ENCODE data around the gene DNTT. TPM values are rescaled to one million over a fixed set of nuclear protein-coding genes. Genes with fewer than 3 reads are reported as not detected.

Gene DNTT
- total RNA-seq, 3 donors from 2014 or later = not detected

- H3K27ac ChIP-seq = no peak overlapping the region
- no peaks in the 10 kb centered on the region for H3K36me3 ChIP-seq
- H3K27me3 ChIP-seq = peaks cover 0 to 12% of the 10 kb centered on the region in 2 donors
- intact Hi-C loops (cut with DNase I; ENCODE audit: low total_unique reads) = no loop called here
- DNase-seq (ENCODE audit: low spot score in 2 of 2) = no peak
- no peak for TF ChIP-seq POLR2A (IDR thresholded peaks at IDR 0.05)
- no peak for TF ChIP-seq CTCF (IDR thresholded peaks at IDR 0.05)
- no peak for TF ChIP-seq POLR2AphosphoS5 (IDR thresholded peaks at IDR 0.05)
- no peaks in the 10 kb centered on the region for H3K4me1 ChIP-seq
- H3K4me3 ChIP-seq = no peak overlapping the region
- no peaks in the 10 kb centered on the region for H3K9me3 ChIP-seq
Measured at GRCh38 chr10:96322275-96322674, 18.0 kb downstream of the DNTT start.

- no peak for TF ChIP-seq POLR2A (IDR thresholded peaks at IDR 0.05)
- TF ChIP-seq CTCF (IDR thresholded peaks at IDR 0.05) = no peak
- no peak for TF ChIP-seq POLR2AphosphoS5 (IDR thresholded peaks at IDR 0.05)
- no peak for DNase-seq (ENCODE audit: low spot score in 2 of 2)
- H3K27me3 ChIP-seq = peaks cover 0 to 21% of the 10 kb centered on the region in 2 donors
- H3K4me1 ChIP-seq = no peaks in the 10 kb centered on the region
- H3K27ac ChIP-seq = no peak overlapping the region
- H3K4me3 ChIP-seq = no peak overlapping the region
- intact Hi-C loops (cut with DNase I; ENCODE audit: low total_unique reads) = no loop called here
- H3K9me3 ChIP-seq = no peaks in the 10 kb centered on the region
- H3K36me3 ChIP-seq = no peaks in the 10 kb centered on the region
Measured at GRCh38 chr10:96324447-96324846, 20.2 kb downstream of the DNTT start.

GRCh38 chr10:96325719-96326373 lies 21.6 kb downstream of the DNTT start:
- Histone ChIP-seq H3K27me3 (peaks cover 0 to 21% of the 10 kb centered on the region in 2 donors), H3K9me3 (no peaks in the 10 kb centered on the region), H3K27ac (no peak overlapping the region), H3K36me3 (no peaks in the 10 kb centered on the region), H3K4me1 (no peaks in the 10 kb centered on the region), H3K4me3 (no peak overlapping the region)
- intact Hi-C loops (cut with DNase I; ENCODE audit: low total_unique reads) = no loop called here
- DNase-seq (ENCODE audit: low spot score in 2 of 2) = no peak
- no peak for TF ChIP-seq POLR2AphosphoS5 (IDR thresholded peaks at IDR 0.05)
- TF ChIP-seq CTCF (IDR thresholded peaks at IDR 0.05) = no peak
- no peak for TF ChIP-seq POLR2A (IDR thresholded peaks at IDR 0.05)

GRCh38 chr10:96327462-96327861 lies 23.2 kb downstream of the DNTT start:
- Histone ChIP-seq H3K9me3 (no peaks in the 10 kb centered on the region), H3K27ac (no peak overlapping the region), H3K27me3 (peaks cover 0 to 13% of the 10 kb centered on the region in 2 donors), H3K36me3 (no peaks in the 10 kb centered on the region), H3K4me3 (no peak overlapping the region), H3K4me1 (no peaks in the 10 kb centered on the region)
- TF ChIP-seq POLR2AphosphoS5 (IDR thresholded peaks at IDR 0.05) (no peak), POLR2A (IDR thresholded peaks at IDR 0.05) (no peak), CTCF (IDR thresholded peaks at IDR 0.05) (no peak)
- intact Hi-C loops (cut with DNase I; ENCODE audit: low total_unique reads) = no loop called here
- no peak for DNase-seq (ENCODE audit: low spot score in 2 of 2)

- no peaks in the 10 kb centered on the region for H3K4me1 ChIP-seq
- no peak overlapping the region for H3K27ac ChIP-seq
- H3K4me3 ChIP-seq = no peak overlapping the region
- H3K27me3 ChIP-seq = peaks cover 0 to 4% of the 10 kb centered on the region in 2 donors
- no peak for DNase-seq (ENCODE audit: low spot score in 2 of 2)
- no peaks in the 10 kb centered on the region for H3K9me3 ChIP-seq
- intact Hi-C loops (cut with DNase I; ENCODE audit: low total_unique reads) = no loop called here
- no peak for TF ChIP-seq POLR2A (IDR thresholded peaks at IDR 0.05)
- TF ChIP-seq CTCF (IDR thresholded peaks at IDR 0.05) = no peak
- no peak for TF ChIP-seq POLR2AphosphoS5 (IDR thresholded peaks at IDR 0.05)
- H3K36me3 ChIP-seq = no peaks in the 10 kb centered on the region
Measured at GRCh38 chr10:96333101-96333500, 28.9 kb downstream of the DNTT start.

All from breast epithelium (tissue), 4 donors.